Activated naive CD4-positive, alpha-beta T cell treated with anti-CD3 and anti-CD28 coated beads for 36 hours (primary cell): ENCODE measurements around the gene BBS4. TPM values are rescaled to one million over a fixed set of nuclear protein-coding genes. Genes with fewer than 3 reads are reported as not detected.

ENCODE experiments used
- CTCF ChIA-PET: fragments of 350-600 bp; sonication (Branson Sonifier 250); formaldehyde crosslinking; loops from one replicate; lab custom pipeline; 2021; ENCODE audit warnings: antibody characterized with exemption; lab: Charles Lee
- DNase-seq: peaks from one replicate; pipeline ENCODE4 v3.0.0-alpha.2; 2020
- H3K27ac Mint-ChIP-seq: one replicate; pipeline ENCODE4 v1.8.0; 2021; ENCODE audit warnings: mild to moderate bottlenecking, mixed read lengths
- H3K27me3 Mint-ChIP-seq: one replicate; pipeline ENCODE4 v1.8.0; 2021; ENCODE audit warnings: low read depth, mixed read lengths
- H3K36me3 Mint-ChIP-seq: one replicate; pipeline ENCODE4 v1.8.0; 2021; ENCODE audit warnings: low read depth, mixed read lengths
- H3K4me1 Mint-ChIP-seq: one replicate; pipeline ENCODE4 v1.8.0; 2021; ENCODE audit warnings: low read depth, mixed read lengths
- H3K4me3 Mint-ChIP-seq: one replicate; pipeline ENCODE4 v1.8.0; 2021; ENCODE audit warnings: mild to moderate bottlenecking, moderate library complexity, mixed read lengths
- H3K9me3 Mint-ChIP-seq: one replicate; pipeline ENCODE4 v1.8.0; 2021; ENCODE audit warnings: mixed read lengths
- intact Hi-C: fragments of 100-400 bp; cut with micrococcal nuclease; formaldehyde crosslinking; loops from one replicate; pipeline ENCODE4 v1.15.1; 2023
- total RNA-seq, 2 experiments: library from RNA; stranded (reverse); gene quantifications; one replicate each; pipeline ENCODE4 v1.2.3, GENCODE V29; 2021

Gene BBS4
- total RNA-seq, 2 experiments from 2014 or later, result 16.3 to 17.4 TPM

GRCh38 chr15:72737061-72737460, 51.1 kb downstream of the BBS4 start:
- no peak overlapping the region for H3K27ac Mint-ChIP-seq
- intact Hi-C loops, result no loop called here
- H3K4me3 Mint-ChIP-seq, result no peak overlapping the region
- no peaks in the 10 kb centered on the region for H3K9me3 Mint-ChIP-seq
- peaks cover 32% of the 10 kb centered on the region for H3K4me1 Mint-ChIP-seq
- CTCF ChIA-PET, result interaction anchor here (1.7 to 5.9 kb wide), 2 partner anchors 13 to 15 kb away, joined by 5 to 28 read pairs; no protein-coding TSS in a partner anchor
- no peak for DNase-seq
- peaks cover 42% of the 10 kb centered on the region for H3K36me3 Mint-ChIP-seq
- no peaks in the 10 kb centered on the region for H3K27me3 Mint-ChIP-seq

GRCh38 chr15:72737723-72738122, 51.7 kb downstream of the BBS4 start:
- CTCF ChIA-PET, result interaction anchor here (0.6 to 5.9 kb wide), 3 partner anchors 13 to 28 kb away, joined by 3 to 28 read pairs (median 5); no protein-coding TSS in a partner anchor
- intact Hi-C loops, result no loop called here

GRCh38 chr15:72740219-72740618, 54.2 kb downstream of the BBS4 start:
- peaks cover 42% of the 10 kb centered on the region for H3K36me3 Mint-ChIP-seq
- H3K27me3 Mint-ChIP-seq, result no peaks in the 10 kb centered on the region
- peaks cover 32% of the 10 kb centered on the region for H3K4me1 Mint-ChIP-seq
- CTCF ChIA-PET, result interaction anchor here (0.6 to 5.9 kb wide), 5 partner anchors 11 to 959 kb away, joined by 3 to 28 read pairs (median 3); no protein-coding TSS in a partner anchor
- H3K4me3 Mint-ChIP-seq, result no peak overlapping the region
- no peaks in the 10 kb centered on the region for H3K9me3 Mint-ChIP-seq
- peak overlapping the region; percentile 59 for H3K27ac Mint-ChIP-seq
- intact Hi-C loops, result loop anchor here (1.0 to 5.0 kb wide), 2 partner anchors 43 to 53 kb away; partner anchors contain the start of genes ADPGK, BBS4 and HIGD2B
- no peak for DNase-seq

More at GRCh38 chr15:72737723-72738122, 51.7 kb downstream of the BBS4 start:
- H3K27me3 Mint-ChIP-seq, result no peaks in the 10 kb centered on the region
- H3K4me3 Mint-ChIP-seq, result no peak overlapping the region
- no peaks in the 10 kb centered on the region for H3K9me3 Mint-ChIP-seq
- H3K4me1 Mint-ChIP-seq, result peaks cover 32% of the 10 kb centered on the region
- H3K27ac Mint-ChIP-seq, result no peak overlapping the region
- peaks cover 42% of the 10 kb centered on the region for H3K36me3 Mint-ChIP-seq
- no peak for DNase-seq

GRCh38 chr15:72749700-72750099, 63.7 kb downstream of the BBS4 start:
- intact Hi-C loops, result no loop called here
- Mint-ChIP-seq H3K4me1 (peaks cover 28% of the 10 kb centered on the region), H3K4me3 (no peak overlapping the region), H3K9me3 (peaks cover 2% of the 10 kb centered on the region), H3K36me3 (peaks cover 39% of the 10 kb centered on the region), H3K27me3 (no peaks in the 10 kb centered on the region), H3K27ac (no peak overlapping the region)
- CTCF ChIA-PET, result interaction anchor here (1.0 to 1.4 kb wide), 3 partner anchors 18 to 150 kb away, joined by 3 to 6 read pairs (median 4); no protein-coding TSS in a partner anchor
- DNase-seq, result no peak

- Mint-ChIP-seq H3K27me3 (no peaks in the 10 kb centered on the region), H3K4me3 (no peak overlapping the region), H3K9me3 (peaks cover 2% of the 10 kb centered on the region), H3K36me3 (peaks cover 34% of the 10 kb centered on the region), H3K27ac (no peak overlapping the region), H3K4me1 (peaks cover 39% of the 10 kb centered on the region)
- no peak for DNase-seq
- intact Hi-C loops, result no loop called here
- CTCF ChIA-PET, result interaction anchor here (0.8 to 2.4 kb wide), 4 partner anchors 16 to 329 kb away, joined by 3 to 8 read pairs (median 3); no protein-coding TSS in a partner anchor
These were observed 65.9 kb downstream of the BBS4 start for GRCh38 chr15:72751751-72752455.

- Mint-ChIP-seq H3K4me3 (no peak overlapping the region), H3K27me3 (no peaks in the 10 kb centered on the region), H3K36me3 (peaks cover 33% of the 10 kb centered on the region), H3K9me3 (no peaks in the 10 kb centered on the region), H3K27ac (no peak overlapping the region), H3K4me1 (peaks cover 39% of the 10 kb centered on the region)
- intact Hi-C loops, result no loop called here
- DNase-seq, result no peak
- CTCF ChIA-PET, result interaction anchor here (0.7 kb wide), 1 partner anchor 268 kb away, joined by 3 read pairs; no protein-coding TSS in a partner anchor
These were observed 68.1 kb downstream of the BBS4 start for GRCh38 chr15:72754096-72754495.

GRCh38 chr15:72758182-72758581, 72.2 kb downstream of the BBS4 start:
- H3K27ac Mint-ChIP-seq, result no peak overlapping the region
- DNase-seq, result no peak
- no peak overlapping the region for H3K4me3 Mint-ChIP-seq
- H3K36me3 Mint-ChIP-seq, result peaks cover 33% of the 10 kb centered on the region
- intact Hi-C loops, result no loop called here
- H3K9me3 Mint-ChIP-seq, result no peaks in the 10 kb centered on the region
- CTCF ChIA-PET, result interaction anchor here (1.2 kb wide), 1 partner anchor 36 kb away, joined by 4 read pairs; no protein-coding TSS in a partner anchor
- peaks cover 28% of the 10 kb centered on the region for H3K4me1 Mint-ChIP-seq
- no peaks in the 10 kb centered on the region for H3K27me3 Mint-ChIP-seq

- intact Hi-C loops, result no loop called here
- DNase-seq, result no peak
- Mint-ChIP-seq H3K27me3 (no peaks in the 10 kb centered on the region), H3K27ac (no peak overlapping the region), H3K4me3 (no peak overlapping the region), H3K36me3 (peaks cover 33% of the 10 kb centered on the region), H3K4me1 (peaks cover 6% of the 10 kb centered on the region), H3K9me3 (no peaks in the 10 kb centered on the region)
- CTCF ChIA-PET, result interaction anchor here (0.9 kb wide), 1 partner anchor 39 kb away, joined by 4 read pairs; no protein-coding TSS in a partner anchor
These were observed 74.7 kb downstream of the BBS4 start for GRCh38 chr15:72760590-72761260.

GRCh38 chr15:72764656-72765055, 78.6 kb downstream of the BBS4 start:
- DNase-seq, result no peak
- Mint-ChIP-seq H3K4me3 (no peak overlapping the region), H3K27me3 (no peaks in the 10 kb centered on the region), H3K9me3 (peaks cover 8% of the 10 kb centered on the region), H3K4me1 (peaks cover 4% of the 10 kb centered on the region), H3K36me3 (peaks cover 54% of the 10 kb centered on the region), H3K27ac (no peak overlapping the region)
- intact Hi-C loops, result no loop called here
- CTCF ChIA-PET, result interaction anchor here (0.6 to 1.2 kb wide), 5 partner anchors 13 to 66 kb away, joined by 3 to 7 read pairs (median 3); no protein-coding TSS in a partner anchor

GRCh38 chr15:72766025-72766424, 80.0 kb downstream of the BBS4 start:
- CTCF ChIA-PET, result interaction anchor here (0.6 kb wide), 1 partner anchor 28 kb away, joined by 3 read pairs; no protein-coding TSS in a partner anchor
- intact Hi-C loops, result no loop called here
- Mint-ChIP-seq H3K36me3 (peaks cover 61% of the 10 kb centered on the region), H3K9me3 (peaks cover 8% of the 10 kb centered on the region), H3K4me1 (peaks cover 7% of the 10 kb centered on the region), H3K27ac (no peak overlapping the region), H3K4me3 (no peak overlapping the region), H3K27me3 (no peaks in the 10 kb centered on the region)
- no peak for DNase-seq

GRCh38 chr15:72766780-72767179, 80.8 kb downstream of the BBS4 start:
- CTCF ChIA-PET, result interaction anchor here (1.3 kb wide), 1 partner anchor 45 kb away, joined by 4 read pairs; no protein-coding TSS in a partner anchor
- Mint-ChIP-seq H3K27me3 (no peaks in the 10 kb centered on the region), H3K4me3 (no peak overlapping the region), H3K9me3 (peaks cover 8% of the 10 kb centered on the region), H3K4me1 (peaks cover 10% of the 10 kb centered on the region), H3K36me3 (peaks cover 62% of the 10 kb centered on the region), H3K27ac (no peak overlapping the region)
- intact Hi-C loops, result no loop called here
- no peak for DNase-seq
